M059J (cell line): ENCODE results near the gene PSMB7. TPM values are rescaled to one million over a fixed set of nuclear protein-coding genes. Genes with fewer than 3 reads are reported as not detected.

Source experiments
- DNase-seq: peaks from one replicate; pipeline ENCODE4 v3.0.0-alpha.2; 2012; ENCODE audit warnings: low read depth
- total RNA-seq: library from RNA; depleted of rRNA; stranded (reverse); fragments of >200 nt; shearing (Covaris generic); gene quantifications from 2 replicates; pipeline ENCODE4 v1.2.3, GENCODE V29; 2014

Gene PSMB7
- total RNA-seq, 1 experiment from 2014 or later = 389 TPM

DNA sequence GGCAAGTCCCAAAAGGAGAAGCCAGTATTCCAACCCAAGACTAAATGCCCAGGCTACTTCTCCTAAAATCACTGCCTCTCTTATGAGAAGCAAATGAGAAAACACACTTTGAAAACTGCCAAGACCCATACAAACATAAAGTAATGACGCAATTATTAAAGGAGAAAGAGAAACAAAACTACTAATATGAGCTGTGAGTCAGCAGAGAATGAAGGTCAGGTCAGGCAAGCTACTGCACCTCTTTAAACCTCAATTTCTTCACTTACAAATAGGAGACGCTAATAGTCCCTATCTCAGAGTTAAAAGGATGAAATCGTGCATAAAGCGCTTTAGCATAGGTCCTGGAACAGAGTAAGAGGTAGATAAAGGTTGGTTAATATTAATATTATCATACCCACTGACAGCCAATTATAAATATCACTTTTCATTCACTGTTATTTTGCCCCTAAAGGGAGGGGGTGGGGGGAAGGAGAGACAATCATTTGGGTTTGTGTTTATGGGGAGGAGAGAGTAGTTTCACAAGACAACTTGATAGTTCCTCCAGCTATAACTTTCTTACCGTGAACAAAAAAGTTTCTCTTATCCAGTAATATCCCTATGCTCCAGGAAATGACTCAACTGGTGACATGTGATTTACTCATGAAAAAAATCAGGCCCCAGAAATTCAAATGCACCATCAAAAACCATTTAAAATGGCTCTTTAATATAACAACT is 3.6 kb downstream of the PSMB7 start:
- DNase-seq = peak; percentile 80

DNA sequence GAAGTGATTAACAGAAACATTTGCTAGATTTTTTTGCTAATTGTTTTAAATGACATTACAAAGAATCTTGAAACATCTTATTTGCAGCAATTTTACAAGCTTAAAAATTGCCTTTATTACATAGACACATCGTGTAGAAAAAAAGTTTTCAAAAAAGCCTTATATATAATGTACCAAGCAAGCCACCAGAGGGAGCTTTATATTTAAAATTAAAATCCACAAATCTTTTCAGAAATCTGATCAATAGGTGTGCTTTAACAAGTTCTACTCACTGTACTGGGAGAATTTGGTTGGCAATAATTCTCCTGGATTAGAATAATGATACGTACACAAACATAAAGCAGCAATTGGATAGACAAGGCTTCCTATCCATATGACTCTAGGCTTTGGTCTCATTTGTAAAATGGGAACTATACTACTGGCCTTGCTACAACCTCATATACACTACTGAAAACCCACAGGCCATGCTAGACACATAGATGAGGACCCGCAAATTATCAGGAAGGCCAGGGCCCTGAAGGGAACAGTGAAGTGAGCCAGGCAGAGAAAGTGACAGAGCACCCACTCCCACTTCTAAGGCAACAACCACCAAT is 4.8 kb downstream of the PSMB7 start:
- no peak for DNase-seq

DNA sequence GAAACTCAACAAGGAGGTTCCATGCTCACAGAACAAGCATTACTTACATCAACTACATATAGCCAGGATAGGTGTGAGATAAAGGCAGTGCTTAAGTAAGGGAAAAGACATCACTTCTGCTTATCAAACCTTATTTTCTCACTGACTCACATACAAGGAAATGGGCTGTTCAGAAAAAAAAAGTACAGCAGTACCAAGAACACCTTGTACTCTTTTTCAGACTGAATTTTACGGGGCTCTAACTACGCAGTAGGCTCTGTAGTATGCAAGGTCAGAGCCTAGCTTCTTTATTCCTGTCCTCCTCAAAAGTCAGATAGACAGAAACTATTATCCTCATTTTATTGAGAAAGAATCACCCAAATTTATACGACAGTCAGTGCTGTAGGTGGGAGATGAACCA is 5.8 kb downstream of the PSMB7 start:
- no peak for DNase-seq

DNA sequence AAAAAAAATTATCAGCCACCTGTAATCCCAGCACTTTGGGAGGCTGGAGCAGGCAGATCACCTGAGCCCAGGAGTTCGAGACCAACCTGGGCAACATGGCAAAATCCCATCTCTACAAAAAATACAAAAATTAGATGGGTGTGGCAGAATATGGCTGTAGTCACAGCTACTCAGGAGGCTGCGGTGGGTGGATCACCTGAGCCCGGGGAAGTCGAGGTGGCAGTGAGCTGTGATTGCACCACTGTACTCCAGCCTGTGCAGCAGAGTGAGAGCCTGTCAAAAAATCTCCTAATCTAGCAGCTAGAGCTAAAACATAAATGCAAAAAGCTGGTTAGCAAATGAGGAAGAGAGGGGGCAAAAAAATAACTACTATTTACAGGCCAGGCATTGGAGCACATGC is 12.0 kb downstream of the PSMB7 start:
- no peak for DNase-seq

DNA sequence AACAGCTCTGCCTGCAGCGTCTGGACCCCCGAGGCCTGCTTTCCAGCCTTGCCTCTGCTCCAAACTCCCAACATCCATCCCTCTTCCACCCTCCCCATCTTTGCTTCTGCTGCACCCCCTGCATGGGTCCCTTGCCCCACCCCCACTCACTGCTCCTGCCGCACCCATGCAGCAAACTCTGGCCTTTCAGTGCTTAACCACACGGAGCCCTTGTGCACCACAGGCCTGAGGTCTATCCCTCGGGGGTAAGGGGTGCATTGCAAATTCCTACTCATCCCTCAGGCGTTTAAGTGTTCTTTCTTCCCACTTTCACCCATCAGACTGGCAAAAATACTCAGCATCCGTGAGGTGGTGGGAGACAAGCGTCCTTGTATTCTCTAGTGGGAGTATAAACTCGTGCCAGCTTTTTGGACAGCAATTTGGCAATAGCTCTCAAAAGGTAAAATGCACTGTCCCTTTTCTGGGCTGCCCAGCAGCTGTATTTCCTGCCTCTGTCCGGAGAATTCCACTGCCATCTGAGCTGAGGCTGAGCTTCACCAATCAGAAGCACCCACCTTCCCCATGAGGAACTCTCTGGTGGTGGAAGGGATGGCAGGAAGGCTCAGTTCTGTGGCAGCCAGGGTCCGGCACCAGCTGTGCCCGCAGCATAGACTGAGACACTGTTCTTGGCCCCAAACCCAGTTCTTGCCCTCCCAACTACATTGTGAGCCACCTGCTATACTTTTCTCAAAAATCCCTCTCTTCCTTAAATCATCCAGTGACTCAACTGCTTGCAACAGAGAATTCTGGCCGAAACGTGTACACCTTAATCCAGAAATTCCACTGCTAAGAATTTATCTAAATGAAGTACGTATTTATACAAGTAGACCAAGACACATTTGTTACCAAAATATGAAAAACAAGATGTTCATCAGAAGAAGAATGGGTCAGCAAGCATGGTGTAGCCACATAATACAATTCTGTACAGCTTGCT is 15.0 kb downstream of the PSMB7 start:
- no peak for DNase-seq

DNA sequence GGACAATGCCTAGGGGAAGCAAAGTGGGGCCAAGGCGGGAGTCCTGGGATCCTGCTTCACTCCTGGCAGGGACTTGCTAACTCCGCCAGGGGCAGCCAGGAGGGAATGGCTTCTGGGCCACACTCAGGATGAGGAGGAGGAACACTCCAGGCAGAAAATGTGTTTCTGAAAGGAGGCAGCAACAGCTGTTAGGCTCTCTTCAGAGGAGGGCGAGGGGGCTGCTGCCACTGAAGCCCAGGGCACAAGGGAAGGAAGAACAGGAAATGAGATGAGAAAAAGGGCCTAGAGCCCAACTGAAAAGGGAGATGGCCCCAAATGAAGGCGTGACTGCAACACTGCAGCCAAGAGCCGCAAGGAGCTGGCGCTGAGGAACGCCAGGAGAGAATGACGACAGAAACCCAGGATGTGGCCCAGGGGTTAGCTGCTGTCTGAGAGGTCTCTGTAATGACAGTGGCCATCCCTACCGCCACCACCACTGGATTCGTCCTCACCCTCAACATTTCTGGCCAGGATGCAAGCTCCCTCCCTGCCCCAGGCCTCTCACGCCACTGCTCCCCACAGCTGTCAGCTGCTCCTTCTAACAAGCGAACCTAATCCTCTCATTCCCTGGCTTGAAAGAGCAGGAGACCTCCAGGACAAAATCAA is 15.8 kb downstream of the PSMB7 start:
- peak; percentile 62 for DNase-seq

DNA sequence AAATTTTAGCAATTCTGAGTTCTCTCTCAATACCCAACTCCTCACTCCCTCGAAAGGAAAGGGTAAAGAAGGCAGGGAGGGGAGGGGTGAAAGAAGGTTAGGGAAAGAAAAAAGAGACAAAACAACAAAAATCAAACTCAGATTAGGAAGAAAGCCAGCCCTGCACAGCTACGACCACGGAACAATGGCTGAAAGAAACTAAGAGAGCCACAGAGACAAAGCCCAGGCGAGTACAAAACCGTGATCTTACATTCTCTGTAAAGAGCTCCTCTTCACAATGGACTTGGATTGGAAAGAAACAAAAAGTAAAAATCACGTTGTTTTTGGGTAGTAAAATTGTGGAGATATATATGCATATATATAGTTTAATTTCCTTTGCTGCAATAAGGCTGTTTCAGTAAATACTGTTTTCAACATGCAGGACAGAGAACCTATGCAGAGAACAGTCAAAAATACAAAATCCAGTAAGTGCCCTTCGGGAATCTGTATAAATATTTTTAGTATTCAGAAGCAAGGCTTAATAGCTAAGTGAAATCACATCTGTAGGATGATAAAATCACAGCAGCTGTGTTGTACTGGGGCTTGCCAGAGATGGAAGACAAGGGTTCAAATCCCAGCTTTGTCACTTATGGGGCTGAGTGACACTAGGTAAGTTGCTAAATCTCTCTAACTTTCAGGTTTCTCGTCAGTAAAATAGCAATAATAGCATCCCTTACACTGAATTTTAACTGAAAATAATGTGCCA is 16.9 kb downstream of the PSMB7 start:
- no peak for DNase-seq

DNA sequence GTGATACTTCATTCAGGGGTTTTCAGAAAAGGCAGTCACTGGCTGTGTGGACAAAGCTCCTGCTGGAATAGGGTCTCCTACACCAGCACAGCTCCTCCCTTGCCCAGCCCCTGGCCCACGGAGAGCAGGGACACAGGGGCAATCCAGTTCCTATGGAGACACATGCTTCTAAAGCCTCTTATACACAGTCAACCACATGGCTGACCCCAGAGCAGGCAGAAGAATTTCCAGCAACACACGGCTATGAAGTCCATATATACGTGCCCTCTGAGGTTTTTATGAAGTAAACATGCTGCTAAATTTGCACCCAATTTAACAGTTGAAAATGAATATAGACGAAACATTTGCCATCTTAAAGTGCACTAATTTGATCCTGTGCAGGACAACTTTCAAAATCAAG is 19.4 kb downstream of the PSMB7 start:
- no peak for DNase-seq

DNA sequence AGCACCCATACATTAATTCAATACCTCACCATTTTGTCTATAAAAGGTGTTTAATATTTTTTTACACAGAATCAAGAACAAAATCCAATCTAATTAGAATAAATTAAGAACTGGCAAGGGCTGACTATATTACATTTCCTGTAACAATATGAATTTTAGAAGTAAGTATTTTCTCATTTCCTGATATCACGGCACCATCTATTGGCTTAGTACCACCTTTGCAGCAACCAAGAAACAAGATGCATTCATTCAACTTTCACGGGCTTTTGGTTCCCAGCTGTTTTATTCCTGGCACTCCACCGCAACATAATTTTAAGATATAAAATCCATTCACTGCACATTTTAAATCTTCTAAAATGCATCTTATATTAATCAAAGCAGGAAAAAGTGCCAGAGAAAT is 20.6 kb downstream of the PSMB7 start:
- DNase-seq = no peak

DNA sequence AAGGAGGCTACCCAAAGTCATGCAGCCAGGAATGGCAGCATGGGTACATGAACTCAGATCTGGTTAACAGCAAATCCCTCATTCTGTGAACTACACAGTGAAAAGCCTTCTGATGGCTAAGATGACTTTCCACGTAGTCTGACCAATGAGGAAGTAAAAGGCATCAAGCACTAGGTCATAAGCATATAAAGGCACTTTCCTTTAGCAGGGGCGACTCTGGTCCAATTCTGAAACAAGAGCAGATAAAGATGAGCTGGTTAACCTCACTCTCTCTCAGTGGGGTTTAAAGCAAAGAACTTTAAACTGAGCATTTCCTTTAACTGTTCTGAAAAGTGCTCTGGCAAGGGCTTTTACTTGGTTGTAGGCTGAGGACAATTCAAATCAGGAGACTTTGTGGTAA is 21.1 kb downstream of the PSMB7 start:
- DNase-seq = peak; percentile 35

DNA sequence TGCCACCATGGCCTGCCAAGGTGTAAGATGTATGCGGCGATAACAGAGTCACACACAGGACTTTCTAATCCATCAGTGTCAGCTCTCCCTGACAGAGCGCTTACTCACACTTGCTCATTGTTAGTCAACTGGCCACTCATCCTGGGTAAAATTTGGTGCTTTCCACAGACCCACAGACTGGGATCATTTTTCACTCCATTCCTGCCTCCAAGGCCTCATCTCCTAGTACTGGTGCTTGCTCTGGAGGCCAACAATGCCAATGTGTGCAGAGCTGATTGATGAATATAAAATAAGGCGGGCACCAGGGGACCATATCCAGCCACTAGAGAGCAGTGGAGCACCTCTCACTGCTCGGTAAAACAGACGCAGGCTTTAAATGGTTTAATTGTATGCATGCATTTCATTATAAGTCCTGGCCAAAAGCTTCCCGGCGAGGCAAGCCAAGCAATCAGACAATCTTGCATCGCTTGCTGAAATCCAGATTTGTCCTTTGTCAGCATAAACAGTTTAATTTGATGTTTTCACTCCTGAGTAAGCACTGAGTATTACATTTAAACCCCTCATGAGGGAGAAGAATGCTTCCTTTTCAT is 22.3 kb downstream of the PSMB7 start:
- DNase-seq = peak; percentile 100

DNA sequence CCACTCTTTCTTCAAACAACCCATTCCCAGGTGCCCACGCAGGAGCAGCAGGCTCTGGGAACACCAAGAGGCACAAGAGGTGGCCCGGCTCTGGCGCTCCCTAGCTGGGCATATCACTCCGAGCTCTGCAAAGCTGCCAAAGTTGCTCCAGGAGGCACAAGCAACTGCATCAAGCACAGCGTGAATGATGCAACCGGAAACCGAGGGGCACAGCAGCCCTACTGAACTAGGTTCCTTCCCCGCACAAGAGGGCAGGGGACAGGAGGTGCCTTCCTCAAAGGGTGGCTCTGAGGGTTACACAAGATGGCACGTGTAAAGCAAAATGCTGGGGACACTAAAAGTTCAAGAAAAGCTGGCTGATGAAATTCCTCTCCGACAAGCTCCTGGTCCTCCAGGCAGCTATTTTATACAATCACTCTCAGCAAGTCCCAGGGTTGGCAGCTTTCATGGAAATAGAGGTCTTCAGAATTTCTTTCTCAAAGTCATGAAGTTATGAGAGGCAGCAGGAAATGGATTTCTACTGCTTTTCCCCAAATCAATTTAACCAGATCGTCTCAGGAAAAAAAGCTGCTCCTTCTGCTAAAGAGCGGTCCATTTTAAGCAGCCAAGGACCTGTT is 22.9 kb downstream of the PSMB7 start:
- DNase-seq = no peak

DNA sequence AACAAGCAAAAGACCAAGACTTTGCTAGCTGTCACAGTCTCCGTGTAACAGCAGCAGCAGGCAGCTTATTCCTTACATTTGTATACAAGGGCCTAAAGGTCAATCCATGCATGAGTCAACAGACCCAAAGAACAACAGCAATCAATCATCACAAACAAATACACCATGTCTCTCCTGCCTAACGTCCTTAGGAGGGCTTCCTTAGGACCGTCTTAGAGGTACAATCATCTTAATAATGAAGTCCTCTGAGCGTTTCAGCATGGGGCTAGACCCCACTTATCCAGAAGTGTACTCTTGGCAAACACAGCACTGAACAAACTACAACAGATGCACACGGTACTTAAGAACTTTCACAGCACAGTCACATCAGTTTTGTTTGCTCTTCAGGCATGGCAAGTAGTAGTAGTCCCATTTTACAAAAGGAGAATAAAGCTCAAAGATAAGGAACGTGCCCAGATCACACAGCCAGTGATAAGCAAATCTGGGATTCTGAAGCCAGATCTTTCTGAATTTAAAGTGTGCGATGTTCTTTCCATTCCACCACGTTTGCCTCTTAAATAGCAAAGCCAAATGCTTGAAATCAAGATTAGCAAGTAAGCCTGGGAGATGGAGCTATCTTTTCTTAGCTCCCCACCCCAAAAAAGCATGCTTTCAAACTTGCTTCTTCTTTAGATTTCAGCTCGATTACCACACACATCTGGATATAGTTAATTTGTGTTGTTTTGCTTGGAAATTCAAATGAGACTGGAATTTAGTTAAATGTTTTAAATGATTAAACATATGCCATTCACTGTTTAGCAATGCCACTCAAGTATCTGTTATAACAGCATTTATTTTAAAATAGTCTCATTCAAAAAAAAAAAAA is 24.2 kb downstream of the PSMB7 start:
- peak; percentile 69 for DNase-seq

DNA sequence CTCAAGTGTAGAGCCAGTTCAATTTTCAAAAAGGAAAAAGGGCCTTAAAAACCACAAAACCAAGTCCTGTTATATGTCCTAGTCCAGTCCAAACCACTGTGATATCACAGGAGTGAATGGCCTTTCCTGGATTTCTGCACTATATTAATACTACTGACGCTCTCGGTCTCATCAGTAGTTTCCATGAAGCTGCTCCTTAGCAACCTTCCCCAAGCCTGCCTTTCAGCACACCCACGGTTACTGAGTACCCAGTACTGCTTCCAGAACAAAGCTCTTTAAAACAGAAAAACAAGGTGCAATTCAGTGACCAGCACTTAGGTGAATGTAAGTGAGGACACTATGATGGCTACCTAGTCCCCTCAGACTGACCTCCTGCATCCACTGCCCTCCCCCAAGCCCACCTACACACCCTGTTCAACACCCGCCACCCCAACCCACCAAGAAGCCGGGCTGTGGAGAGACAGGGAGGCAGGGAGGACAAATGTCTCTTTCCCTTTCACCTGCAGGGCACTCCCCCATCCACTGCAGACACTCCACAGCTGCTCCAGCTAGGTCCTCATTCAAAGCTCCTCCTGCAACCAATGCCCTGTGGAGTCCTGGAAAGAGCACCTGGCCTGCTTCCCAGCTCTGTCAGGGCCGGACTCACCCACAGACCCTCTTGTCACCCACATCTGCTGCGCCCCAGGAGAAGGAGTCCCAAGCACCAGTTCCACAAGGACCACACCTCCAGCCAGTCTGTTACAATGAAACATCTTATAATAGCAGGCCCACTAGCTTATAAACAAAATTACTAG is 25.9 kb downstream of the PSMB7 start:
- no peak for DNase-seq

DNA sequence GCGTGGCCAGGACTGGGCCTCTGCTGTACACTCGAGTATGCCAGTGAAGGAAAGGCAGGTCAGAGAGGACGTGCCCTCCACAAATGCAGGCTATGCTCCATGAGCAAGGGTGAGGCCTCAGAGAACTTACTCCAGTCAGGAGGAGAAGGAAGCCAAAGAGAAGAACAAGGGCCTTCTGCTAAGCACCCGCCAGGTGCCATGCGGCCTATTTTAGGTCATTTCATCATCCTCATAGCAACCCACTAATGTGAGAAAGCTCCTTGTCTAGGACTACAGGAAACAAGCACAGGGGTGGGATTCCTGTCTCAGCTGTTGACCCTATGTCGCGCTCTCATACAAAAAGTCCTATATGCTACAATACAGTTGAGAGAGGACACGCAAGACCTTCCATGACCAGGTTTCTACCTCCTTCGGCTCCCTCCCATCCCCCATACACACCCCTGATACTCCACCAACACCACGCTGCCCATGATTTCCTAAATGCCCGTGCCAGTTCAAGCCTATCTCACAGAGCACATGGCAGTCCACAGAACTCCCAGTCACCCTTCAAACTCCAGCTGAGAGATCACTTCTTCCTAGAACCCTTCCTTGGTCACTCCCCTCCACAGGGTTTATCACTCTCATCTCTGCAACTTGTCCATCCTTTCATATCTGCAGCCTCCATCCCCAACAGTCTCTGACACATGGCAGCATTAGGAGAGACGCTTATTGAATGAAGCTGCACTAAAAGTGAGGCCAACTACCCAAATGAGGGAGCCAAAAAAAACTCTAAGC is 26.8 kb downstream of the PSMB7 start:
- DNase-seq = no peak

DNA sequence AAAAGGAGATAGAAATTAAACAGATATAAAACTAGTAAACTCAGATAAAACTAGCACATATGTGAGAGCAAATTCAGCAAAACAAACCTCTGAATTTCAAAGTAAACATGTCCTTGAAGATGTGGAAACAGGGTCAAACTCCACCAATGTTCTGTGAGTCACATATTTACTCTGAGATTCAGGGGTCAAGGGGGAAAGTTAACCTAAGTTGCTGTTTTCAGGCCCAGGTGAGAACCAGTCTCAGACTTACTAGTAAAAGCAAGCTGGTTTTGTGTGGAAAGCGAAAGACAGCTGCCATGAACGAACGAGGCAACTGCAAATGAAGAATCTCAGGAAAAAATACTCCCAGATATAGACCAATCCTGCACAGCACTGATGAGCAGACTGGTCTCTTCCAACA is 29.0 kb downstream of the PSMB7 start:
- DNase-seq = no peak

DNA sequence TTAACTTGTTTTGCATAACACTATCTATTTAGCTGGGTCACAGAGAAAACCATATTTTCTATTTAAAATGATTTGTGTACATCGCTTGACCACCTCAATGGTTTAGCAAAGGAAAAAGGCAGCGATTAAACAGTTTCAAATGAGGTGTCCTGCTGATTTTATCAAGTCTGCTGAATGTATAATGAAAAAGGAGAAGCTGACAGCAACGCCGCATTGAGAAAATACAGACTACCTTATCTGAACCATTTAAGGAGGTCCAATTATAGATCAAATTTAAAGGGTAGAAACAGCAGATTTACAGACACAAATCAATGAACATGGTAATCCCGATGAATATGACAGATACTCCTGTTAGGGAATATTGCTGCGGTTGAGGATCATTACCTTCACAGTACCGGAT is 29.6 kb downstream of the PSMB7 start:
- no peak for DNase-seq

DNA sequence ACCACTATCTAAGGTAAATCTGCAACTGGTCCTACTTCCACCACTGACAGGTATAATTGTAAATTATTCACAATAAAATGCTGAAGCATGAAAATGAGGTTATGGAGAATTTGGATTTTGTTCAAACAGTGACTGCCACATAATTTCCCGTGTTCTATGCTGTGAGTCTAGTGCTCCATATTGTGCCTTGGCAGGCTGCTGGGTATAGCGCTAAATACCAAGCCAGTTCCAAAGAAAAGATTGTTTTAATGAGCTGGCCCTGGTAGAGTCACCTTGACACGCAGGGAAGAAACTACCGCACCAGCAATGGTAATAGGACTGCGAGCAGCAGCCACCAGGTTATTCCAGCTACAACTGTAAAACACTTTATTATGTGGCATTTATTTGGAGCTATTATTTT is 30.4 kb downstream of the PSMB7 start:
- DNase-seq = no peak
